Mononuclear cell (primary cell): ENCODE measurements around the gene SENP8. TPM values are rescaled to one million over a fixed set of nuclear protein-coding genes. Genes with fewer than 3 reads are reported as not detected.

Experiments
- H3K27me3 ChIP-seq: 2 replicates; pipeline ENCODE4 v1.6.0; 2011; ENCODE audit warnings: low read length, control low read depth; ENCODE audit not compliant: insufficient read depth
- H3K4me1 ChIP-seq: 2 replicates; pipeline ENCODE4 v1.5.1; 2011; ENCODE audit warnings: mild to moderate bottlenecking, low read length, control low read depth; ENCODE audit not compliant: insufficient read depth
- H3K4me3 ChIP-seq: 2 replicates; pipeline ENCODE4 v1.5.1; 2011; ENCODE audit warnings: mild to moderate bottlenecking, low read length, moderate library complexity
- H3K9me3 ChIP-seq: 2 replicates; pipeline ENCODE4 v1.5.1; 2011; ENCODE audit warnings: low read depth, mild to moderate bottlenecking, control low read depth, low read length
- total RNA-seq: library from RNA; depleted of rRNA; stranded (reverse); fragments of >200 nt; gene quantifications from one replicate; pipeline ENCODE4 v1.2.3, GENCODE V29; 2012

SENP8 gene
- total RNA-seq, 1 donor = 0.21 TPM

DNA sequence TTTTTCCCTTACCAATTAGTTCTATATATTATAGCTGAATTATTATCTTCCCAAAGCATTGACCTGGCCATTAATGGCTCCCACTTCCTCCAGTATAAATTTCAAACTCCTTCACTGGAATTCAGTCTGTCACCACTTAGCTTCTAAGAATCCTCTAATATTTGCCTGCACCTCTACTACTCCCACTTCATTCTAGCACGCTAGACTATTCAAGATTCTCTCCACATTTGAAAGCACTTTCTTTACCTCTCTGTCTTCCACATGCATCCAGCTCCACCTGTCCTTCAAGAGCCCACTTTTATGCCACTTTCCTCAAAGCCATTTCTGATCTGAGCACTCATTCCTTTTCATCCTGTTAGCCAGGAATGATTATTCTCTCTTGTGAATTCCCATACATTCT is 15.0 kb downstream of the SENP8 start:
- no peaks in the 10 kb centered on the region for H3K9me3 ChIP-seq
- no peaks in the 10 kb centered on the region for H3K27me3 ChIP-seq
- no peaks in the 10 kb centered on the region for H3K4me1 ChIP-seq
- H3K4me3 ChIP-seq = no peak overlapping the region

DNA sequence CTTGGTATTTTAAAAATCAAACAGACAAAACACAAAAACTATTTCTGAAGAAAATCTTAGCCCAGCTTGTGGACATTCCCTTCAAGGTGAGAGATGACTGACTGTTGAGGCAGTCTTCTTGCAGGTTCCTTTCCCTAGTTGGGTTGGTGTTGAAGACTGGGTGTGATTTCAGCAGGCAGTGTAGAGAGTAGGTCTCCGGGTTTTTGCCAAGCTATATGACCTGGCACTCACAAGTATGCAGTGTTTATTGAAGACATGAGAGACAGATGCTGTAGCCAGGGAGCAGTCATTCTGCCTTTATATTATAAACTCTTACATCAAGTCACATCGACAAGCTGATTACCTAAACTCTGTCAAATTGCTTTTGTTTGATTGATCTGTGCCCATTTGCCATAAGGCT is 17.5 kb downstream of the SENP8 start:
- Histone ChIP-seq H3K9me3 (no peaks in the 10 kb centered on the region), H3K27me3 (no peaks in the 10 kb centered on the region), H3K4me3 (no peak overlapping the region), H3K4me1 (no peaks in the 10 kb centered on the region)

DNA sequence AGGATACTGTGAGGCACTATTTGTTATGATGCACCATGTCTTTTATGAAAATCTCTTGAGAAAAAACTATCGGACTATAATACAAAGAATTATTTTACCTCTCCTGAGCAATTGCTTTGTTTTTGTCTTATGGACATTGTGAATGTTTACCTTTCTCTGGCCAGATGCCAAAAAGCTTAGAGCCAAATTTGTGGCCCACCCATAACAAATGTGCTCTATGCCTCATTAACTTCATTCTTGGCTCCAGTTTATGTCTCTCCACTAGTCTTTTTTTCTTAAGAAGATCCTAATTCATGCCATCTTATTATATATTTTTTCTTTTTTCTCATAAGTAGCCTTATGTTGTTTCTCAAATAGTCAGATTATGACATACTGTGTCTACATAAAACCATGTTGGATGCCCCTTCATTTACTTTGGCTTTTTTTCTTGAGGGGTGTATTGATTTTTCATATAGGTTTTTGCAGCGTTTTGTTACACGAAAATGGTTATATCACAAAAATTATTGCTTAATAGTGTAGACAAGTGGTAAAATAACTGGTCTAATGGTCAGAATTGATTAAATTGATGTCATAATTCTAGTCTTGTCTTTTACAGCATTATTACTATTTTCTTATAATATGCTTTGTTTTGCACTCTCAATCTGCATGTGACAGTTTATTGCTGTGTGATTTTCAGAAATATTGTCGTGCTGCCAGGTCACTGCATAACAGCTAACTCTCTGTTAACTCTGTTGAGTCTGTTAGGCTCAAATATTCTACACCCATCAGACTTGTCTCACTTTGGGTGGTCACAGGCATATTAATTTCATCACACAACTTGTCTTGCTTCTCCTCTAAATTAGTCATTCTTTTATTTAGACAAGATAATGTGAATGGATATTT is 18.2 kb downstream of the SENP8 start:
- no peaks in the 10 kb centered on the region for H3K9me3 ChIP-seq
- H3K4me3 ChIP-seq = no peak overlapping the region
- no peaks in the 10 kb centered on the region for H3K27me3 ChIP-seq
- no peaks in the 10 kb centered on the region for H3K4me1 ChIP-seq

DNA sequence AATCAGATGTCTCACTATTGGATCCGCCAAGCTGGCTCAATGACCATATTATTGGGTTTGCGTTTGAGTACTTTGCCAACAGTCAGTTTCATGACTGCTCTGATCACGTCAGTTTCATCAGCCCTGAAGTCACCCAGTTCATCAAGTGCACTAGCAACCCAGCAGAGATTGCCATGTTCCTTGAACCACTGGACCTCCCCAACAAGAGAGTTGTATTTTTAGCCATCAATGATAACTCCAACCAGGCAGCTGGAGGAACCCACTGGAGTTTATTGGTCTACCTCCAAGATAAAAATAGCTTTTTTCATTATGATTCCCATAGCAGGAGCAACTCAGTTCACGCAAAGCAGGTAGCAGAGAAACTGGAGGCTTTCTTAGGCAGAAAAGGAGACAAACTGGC is 21.5 kb downstream of the SENP8 start:
- Histone ChIP-seq H3K4me1 (no peaks in the 10 kb centered on the region), H3K4me3 (no peak overlapping the region), H3K9me3 (no peaks in the 10 kb centered on the region), H3K27me3 (no peaks in the 10 kb centered on the region)

DNA sequence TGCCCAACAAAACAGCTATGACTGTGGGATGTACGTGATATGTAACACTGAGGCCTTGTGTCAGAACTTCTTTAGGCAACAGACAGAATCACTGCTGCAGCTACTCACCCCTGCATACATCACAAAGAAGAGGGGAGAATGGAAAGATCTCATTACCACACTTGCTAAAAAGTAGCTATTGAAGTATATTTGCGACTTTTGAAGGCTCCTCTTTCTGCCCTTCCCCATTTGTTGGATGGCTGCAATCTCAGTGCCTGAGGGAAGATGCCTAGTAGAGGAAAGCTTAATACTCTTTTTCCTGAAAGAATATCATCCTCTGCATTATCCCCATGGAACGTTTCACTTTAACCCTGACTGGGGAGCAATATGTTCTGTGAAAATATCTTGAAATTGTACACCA is 21.9 kb downstream of the SENP8 start:
- Histone ChIP-seq H3K4me3 (no peak overlapping the region), H3K4me1 (no peaks in the 10 kb centered on the region), H3K27me3 (no peaks in the 10 kb centered on the region), H3K9me3 (no peaks in the 10 kb centered on the region)

DNA sequence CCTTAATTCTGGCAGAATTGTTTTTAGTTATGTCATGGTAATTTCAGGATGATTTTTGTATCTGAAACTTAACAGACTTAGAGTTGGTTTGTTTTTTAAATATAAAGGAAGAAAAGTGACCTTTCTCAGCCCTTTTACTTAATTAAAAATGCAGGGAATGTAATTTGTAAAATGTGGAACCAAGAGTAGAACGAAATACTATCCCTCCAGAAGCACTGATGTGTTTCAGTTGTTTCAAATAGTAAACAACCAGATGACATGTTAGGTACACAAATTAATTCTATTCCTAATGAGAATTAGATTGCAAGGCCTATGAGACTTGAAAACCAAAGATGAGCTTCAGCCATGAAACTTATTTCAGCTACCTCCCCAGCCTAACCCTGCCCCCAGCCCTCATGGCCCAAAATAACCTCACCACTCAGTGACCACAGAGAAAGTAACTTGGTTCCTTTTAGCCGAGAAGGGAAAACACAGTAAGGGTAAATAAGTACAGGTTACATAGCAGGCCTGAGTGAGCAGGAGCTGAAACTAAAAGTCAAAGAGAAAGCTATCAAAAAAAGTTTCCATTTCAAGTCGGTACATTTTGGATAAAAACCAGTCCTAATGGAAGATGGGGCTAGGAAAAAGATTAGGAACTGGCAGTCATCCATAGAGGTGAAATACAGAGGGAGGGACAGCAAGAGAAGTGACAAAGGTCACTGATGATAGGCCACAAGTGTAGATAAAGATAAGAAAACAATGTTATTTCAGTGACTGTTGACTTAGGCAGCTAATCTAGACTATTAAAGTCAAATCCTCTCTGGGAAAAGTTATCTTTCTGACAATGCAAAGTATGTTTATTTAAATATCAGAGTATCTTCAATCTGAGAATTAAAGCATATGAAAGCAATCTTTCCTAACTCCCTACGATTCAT is 23.2 kb downstream of the SENP8 start:
- peaks cover under 1% of the 10 kb centered on the region for H3K4me1 ChIP-seq
- no peaks in the 10 kb centered on the region for H3K27me3 ChIP-seq
- H3K4me3 ChIP-seq = no peak overlapping the region
- no peaks in the 10 kb centered on the region for H3K9me3 ChIP-seq

DNA sequence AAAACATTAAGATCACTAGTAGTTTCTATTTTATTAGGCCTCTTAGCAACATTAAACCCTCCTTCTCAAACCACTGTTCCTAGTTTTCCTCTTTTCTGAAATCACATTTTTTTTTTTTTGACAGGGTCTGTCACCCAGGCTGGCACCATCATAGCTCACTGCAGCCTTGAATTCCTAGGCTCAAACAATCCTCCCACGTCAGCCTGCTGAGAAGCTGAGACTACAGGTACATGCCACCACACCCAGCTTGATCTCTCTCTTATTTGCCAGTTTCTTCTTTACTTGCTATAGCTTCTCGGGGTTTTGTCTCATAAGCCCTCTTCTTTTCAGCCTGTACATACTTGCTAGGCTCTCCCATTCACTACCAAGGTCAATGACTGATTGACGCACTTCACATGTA is 28.0 kb downstream of the SENP8 start:
- Histone ChIP-seq H3K4me1 (peaks cover 5% of the 10 kb centered on the region), H3K27me3 (no peaks in the 10 kb centered on the region), H3K4me3 (no peak overlapping the region), H3K9me3 (no peaks in the 10 kb centered on the region)

- Histone ChIP-seq H3K27me3 (no peaks in the 10 kb centered on the region), H3K4me3 (no peak overlapping the region), H3K4me1 (peaks cover 5% of the 10 kb centered on the region), H3K9me3 (no peaks in the 10 kb centered on the region)
These were observed 28.7 kb downstream of the SENP8 start for GRCh38 chr15:72146934-72147333.

DNA sequence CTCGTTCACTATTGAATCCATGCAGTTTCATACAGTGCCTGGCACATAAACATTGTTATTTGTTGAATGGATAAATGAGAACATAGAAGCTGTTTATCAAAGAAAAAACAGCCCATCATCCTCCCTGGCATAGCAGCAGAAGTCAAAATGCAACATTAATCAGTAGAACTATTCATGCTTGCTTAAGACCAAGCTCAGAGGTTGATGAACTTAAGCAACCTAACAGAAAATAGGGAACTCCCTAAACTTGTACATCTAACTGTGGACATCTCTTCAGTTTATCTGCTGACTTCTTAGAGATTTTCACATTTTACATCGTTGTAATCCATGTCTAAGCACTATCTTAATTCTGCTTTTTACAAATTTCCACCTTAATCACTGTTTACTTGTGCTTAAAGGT is 29.2 kb downstream of the SENP8 start:
- no peaks in the 10 kb centered on the region for H3K27me3 ChIP-seq
- no peaks in the 10 kb centered on the region for H3K9me3 ChIP-seq
- H3K4me3 ChIP-seq = no peak overlapping the region
- H3K4me1 ChIP-seq = peaks cover 5% of the 10 kb centered on the region

GRCh38 chr15:72153269-72154000 is 35.2 kb downstream of the SENP8 start:
- Histone ChIP-seq H3K4me3 (no peak overlapping the region), H3K27me3 (no peaks in the 10 kb centered on the region), H3K4me1 (peaks cover 16% of the 10 kb centered on the region), H3K9me3 (no peaks in the 10 kb centered on the region)

- no peaks in the 10 kb centered on the region for H3K27me3 ChIP-seq
- peaks cover 16% of the 10 kb centered on the region for H3K4me1 ChIP-seq
- no peaks in the 10 kb centered on the region for H3K9me3 ChIP-seq
- H3K4me3 ChIP-seq = no peak overlapping the region
These were observed 36.1 kb downstream of the SENP8 start for GRCh38 chr15:72154316-72154715.

- H3K27me3 ChIP-seq = no peaks in the 10 kb centered on the region
- peaks cover 16% of the 10 kb centered on the region for H3K4me1 ChIP-seq
- no peak overlapping the region for H3K4me3 ChIP-seq
- no peaks in the 10 kb centered on the region for H3K9me3 ChIP-seq
These were observed 36.9 kb downstream of the SENP8 start for GRCh38 chr15:72155003-72155621.

DNA sequence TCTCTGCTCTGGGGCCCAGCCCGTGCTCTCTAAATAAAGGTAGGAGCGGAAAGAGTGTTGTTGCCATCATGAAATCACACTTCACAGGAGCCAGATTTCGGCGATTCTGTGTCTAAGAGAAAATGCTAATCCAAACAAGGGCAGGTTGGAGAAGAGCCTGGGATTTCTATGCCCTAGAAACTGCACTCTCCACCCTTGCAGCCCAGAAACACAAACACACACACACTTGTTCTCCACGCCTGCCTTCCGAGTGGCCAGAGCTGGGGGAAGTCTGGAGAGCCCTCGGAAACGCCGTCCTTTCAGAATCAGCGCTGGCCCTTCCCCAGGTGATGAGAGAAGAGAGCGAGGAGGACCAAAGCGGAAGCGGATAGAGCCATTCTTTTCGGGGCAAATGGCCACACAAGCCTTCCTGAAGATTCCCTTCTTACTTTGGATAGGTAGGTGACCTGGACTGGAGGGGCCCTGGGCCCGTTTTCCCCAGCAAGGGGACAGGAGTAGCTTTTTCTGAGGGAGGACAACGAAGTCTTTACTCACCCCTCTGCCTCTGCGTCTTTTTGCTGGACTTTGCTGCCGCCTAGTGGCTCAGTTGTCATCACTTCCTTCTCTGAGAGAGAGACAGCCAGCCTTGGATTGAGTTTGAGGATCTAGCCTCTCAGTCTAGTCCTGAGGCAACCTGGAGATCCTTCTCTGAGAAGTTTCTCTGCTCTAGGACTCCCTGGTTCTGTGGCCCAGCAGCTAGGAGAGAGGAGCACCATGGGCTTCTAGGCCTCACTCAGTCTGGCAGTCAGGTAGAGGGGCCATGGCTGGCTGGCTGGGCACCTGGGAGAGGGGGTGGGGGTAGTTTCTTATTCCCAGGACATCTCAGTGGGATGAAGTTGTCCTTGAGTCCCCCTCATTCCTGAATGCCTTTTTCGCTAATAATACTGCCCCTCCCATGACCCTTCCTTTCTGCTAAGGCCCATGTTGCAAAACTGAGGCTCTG is 37.7 kb downstream of the SENP8 start:
- Histone ChIP-seq H3K4me3 (peak overlapping the region; percentile 17), H3K27me3 (no peaks in the 10 kb centered on the region)

DNA sequence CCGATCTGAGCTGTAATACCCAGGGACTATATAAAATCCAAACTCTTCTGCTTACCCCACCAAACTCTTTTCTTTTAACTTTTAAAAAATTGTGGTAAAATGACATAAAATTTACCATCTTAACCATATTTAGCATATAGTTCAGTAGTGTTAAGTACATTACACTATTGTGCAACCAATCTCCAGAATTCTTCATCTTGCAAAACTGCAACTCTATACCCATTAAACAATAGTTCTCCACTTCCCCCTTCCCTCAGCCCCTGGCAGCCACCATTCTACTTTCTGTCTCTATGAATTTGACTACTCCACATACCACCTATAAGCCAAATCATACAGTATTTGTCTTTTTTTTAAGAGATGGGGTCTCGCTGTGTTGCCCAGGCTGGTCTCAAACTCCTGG is 38.7 kb downstream of the SENP8 start:
- H3K27me3 ChIP-seq = no peaks in the 10 kb centered on the region
- no peaks in the 10 kb centered on the region for H3K9me3 ChIP-seq
- H3K4me1 ChIP-seq = peaks cover 16% of the 10 kb centered on the region
- H3K4me3 ChIP-seq = no peak overlapping the region

More for the DNA sequence above, 37.7 kb downstream of the SENP8 start:
- Histone ChIP-seq H3K9me3 (no peaks in the 10 kb centered on the region), H3K4me1 (peaks cover 16% of the 10 kb centered on the region)
